ENCODE measurements around the gene DYSF.

DYSF gene

GRCh38 chr2:71469403-71470398, 16.3 kb downstream of the DYSF start:
- DNase-seq (ENCODE audit: low spot score) = no peak
- TF ChIP-seq CTCF (conservative IDR thresholded peaks at IDR 0.05; ENCODE audit: low read depth) = no peak
- ChIA-PET POLR2A (ENCODE audit: low non-redundant PET) (no interaction called here), CTCF (interaction anchor here (0.7 to 1.3 kb wide), 2 partner anchors 9 to 30 kb away, joined by 3 to 10 read pairs; no protein-coding TSS in a partner anchor)
- no peak overlapping the region for H3K27ac ChIP-seq

- no peak for TF ChIP-seq CTCF (conservative IDR thresholded peaks at IDR 0.05; ENCODE audit: low read depth)
- ChIA-PET CTCF (no interaction called here), POLR2A (ENCODE audit: low non-redundant PET) (no interaction called here)
- no peak overlapping the region for H3K27ac ChIP-seq
- no peak for DNase-seq (ENCODE audit: low spot score)
These were observed 17.9 kb downstream of the DYSF start for GRCh38 chr2:71471276-71471675.

GRCh38 chr2:71472019-71472418, 18.7 kb downstream of the DYSF start:
- ChIA-PET POLR2A (ENCODE audit: low non-redundant PET) (no interaction called here), CTCF (no interaction called here)
- TF ChIP-seq CTCF (conservative IDR thresholded peaks at IDR 0.05; ENCODE audit: low read depth) = no peak
- DNase-seq (ENCODE audit: low spot score) = no peak
- no peak overlapping the region for H3K27ac ChIP-seq

GRCh38 chr2:71473346-71474031, 20.1 kb downstream of the DYSF start:
- no peak for TF ChIP-seq CTCF (conservative IDR thresholded peaks at IDR 0.05; ENCODE audit: low read depth)
- no peak overlapping the region for H3K27ac ChIP-seq
- CTCF ChIA-PET = interaction anchor here (0.6 to 0.7 kb wide), 2 partner anchors 13 to 34 kb away, joined by 3 to 6 read pairs; no protein-coding TSS in a partner anchor
- no peak for DNase-seq (ENCODE audit: low spot score)
- POLR2A ChIA-PET (ENCODE audit: low non-redundant PET) = no interaction called here

- no peak overlapping the region for H3K27ac ChIP-seq
- DNase-seq (ENCODE audit: low spot score) = no peak
- TF ChIP-seq CTCF (conservative IDR thresholded peaks at IDR 0.05; ENCODE audit: low read depth) = no peak
- ChIA-PET POLR2A (ENCODE audit: low non-redundant PET) (no interaction called here), CTCF (interaction anchor here (0.6 kb wide), 1 partner anchor 33 kb away, joined by 3 read pairs; no protein-coding TSS in a partner anchor)
These were observed 20.9 kb downstream of the DYSF start for GRCh38 chr2:71474116-71474743.

GRCh38 chr2:71474744-71475397, 21.5 kb downstream of the DYSF start:
- no peak overlapping the region for H3K27ac ChIP-seq
- no peak for DNase-seq (ENCODE audit: low spot score)
- POLR2A ChIA-PET (ENCODE audit: low non-redundant PET) = no interaction called here
- CTCF ChIA-PET = no interaction called here
- no peak for TF ChIP-seq CTCF (conservative IDR thresholded peaks at IDR 0.05; ENCODE audit: low read depth)

Measured in RWPE1 (cell line).